NT2/D1 (cell line): ENCODE results near the gene CARMIL1.

ENCODE experiments used
- YY1 ChIP-seq: IDR thresholded peaks from 2 replicates; pipeline ENCODE4 v1.6.1; 2011; ENCODE audit not compliant: insufficient read length, insufficient read depth
- ZNF274 ChIP-seq: IDR thresholded peaks from 2 replicates; pipeline ENCODE4 v1.6.1; 2011; ENCODE audit warnings: mild to moderate bottlenecking, low read depth, low read length

GRCh38 chr6:25312034-25312620 lies 33.0 kb downstream of the CARMIL1 start:
- TF ChIP-seq ZNF274 (no peak), YY1 (no peak)
